ENCODE measurements around the gene NTPCR. TPM values are rescaled to one million over a fixed set of nuclear protein-coding genes. Genes with fewer than 3 reads are reported as not detected.

Gene NTPCR
- total RNA-seq, 1 experiment from 2014 or later: 50.0 TPM

GRCh38 chr1:232952514-232953499, 2.4 kb downstream of the NTPCR start:
- Histone ChIP-seq H3K27ac (ENCODE audit: low read depth, low read length, poor library complexity, severe bottlenecking) (no peak overlapping the region), H3K9me3 (ENCODE audit: low read depth, low read length, poor library complexity, severe bottlenecking) (no peaks in the 10 kb centered on the region), H3K36me3 (ENCODE audit: insufficient read depth, low read length, poor library complexity, severe bottlenecking) (peaks cover 11% of the 10 kb centered on the region), H3K4me1 (ENCODE audit: insufficient read depth, low read length, poor library complexity, severe bottlenecking) (peaks cover 20% of the 10 kb centered on the region), H3K4me3 (ENCODE audit: low read depth, low read length, poor library complexity, severe bottlenecking) (no peak overlapping the region), H3K27me3 (replicated peaks; ENCODE audit: insufficient read depth, low read depth, low read length, poor library complexity) (no peaks in the 10 kb centered on the region)
- peak; percentile 82 for DNase-seq (ENCODE audit: low spot score)
- intact Hi-C loops (cut with micrococcal nuclease; ENCODE audit: unreplicated experiment): loop anchor here (5.0 kb wide), 1 partner anchor 321 kb away; the partner anchor contains the start of gene SIPA1L2
- CTCF ChIA-PET: no interaction called here
- POLR2A ChIA-PET (ENCODE audit: low non-redundant PET): no interaction called here
- TF ChIP-seq EZH2 (IDR thresholded peaks at IDR 0.05; ENCODE audit: borderline replicate concordance, low read depth, low read length, poor library complexity, severe bottlenecking) (no peak), CTCF (conservative IDR thresholded peaks at IDR 0.05; ENCODE audit: low read depth, low read length) (peak; percentile 67)
- no TSS peak for BruUV-seq (replicated peaks)

- TF ChIP-seq CTCF (conservative IDR thresholded peaks at IDR 0.05; ENCODE audit: low read depth, low read length): no peak
- TF ChIP-seq EZH2 (IDR thresholded peaks at IDR 0.05; ENCODE audit: borderline replicate concordance, low read depth, low read length, poor library complexity, severe bottlenecking): no peak
- intact Hi-C loops (cut with micrococcal nuclease; ENCODE audit: unreplicated experiment): loop anchor here (5.0 kb wide), 1 partner anchor 322 kb away; the partner anchor contains the start of gene SIPA1L2
Measured at GRCh38 chr1:232954594-232955365, 4.4 kb downstream of the NTPCR start.

GRCh38 chr1:232956081-232956480, 5.7 kb downstream of the NTPCR start:
- intact Hi-C loops (cut with micrococcal nuclease; ENCODE audit: unreplicated experiment): no loop called here
- no TSS peak for BruUV-seq (replicated peaks)
- Histone ChIP-seq H3K36me3 (ENCODE audit: insufficient read depth, low read length, poor library complexity, severe bottlenecking) (peaks cover 26% of the 10 kb centered on the region), H3K27me3 (replicated peaks; ENCODE audit: insufficient read depth, low read depth, low read length, poor library complexity) (no peaks in the 10 kb centered on the region), H3K9me3 (ENCODE audit: low read depth, low read length, poor library complexity, severe bottlenecking) (peaks cover 3% of the 10 kb centered on the region), H3K4me3 (ENCODE audit: low read depth, low read length, poor library complexity, severe bottlenecking) (no peak overlapping the region), H3K4me1 (ENCODE audit: insufficient read depth, low read length, poor library complexity, severe bottlenecking) (peaks cover 20% of the 10 kb centered on the region), H3K27ac (ENCODE audit: low read depth, low read length, poor library complexity, severe bottlenecking) (no peak overlapping the region)
- TF ChIP-seq CTCF (conservative IDR thresholded peaks at IDR 0.05; ENCODE audit: low read depth, low read length) (no peak), EZH2 (IDR thresholded peaks at IDR 0.05; ENCODE audit: borderline replicate concordance, low read depth, low read length, poor library complexity, severe bottlenecking) (no peak)
- CTCF ChIA-PET: no interaction called here
- DNase-seq (ENCODE audit: low spot score): no peak
- POLR2A ChIA-PET (ENCODE audit: low non-redundant PET): no interaction called here

More at GRCh38 chr1:232954594-232955365, 4.4 kb downstream of the NTPCR start:
- no TSS peak for BruUV-seq (replicated peaks)
- no peaks in the 10 kb centered on the region for H3K27me3 ChIP-seq (replicated peaks; ENCODE audit: insufficient read depth, low read depth, low read length, poor library complexity)
- no peak for DNase-seq (ENCODE audit: low spot score)
- H3K4me3 ChIP-seq (ENCODE audit: low read depth, low read length, poor library complexity, severe bottlenecking): no peak overlapping the region
- POLR2A ChIA-PET (ENCODE audit: low non-redundant PET): no interaction called here
- peaks cover 20% of the 10 kb centered on the region for H3K4me1 ChIP-seq (ENCODE audit: insufficient read depth, low read length, poor library complexity, severe bottlenecking)
- H3K9me3 ChIP-seq (ENCODE audit: low read depth, low read length, poor library complexity, severe bottlenecking): peaks cover 3% of the 10 kb centered on the region
- peaks cover 26% of the 10 kb centered on the region for H3K36me3 ChIP-seq (ENCODE audit: insufficient read depth, low read length, poor library complexity, severe bottlenecking)
- H3K27ac ChIP-seq (ENCODE audit: low read depth, low read length, poor library complexity, severe bottlenecking): no peak overlapping the region
- CTCF ChIA-PET: no interaction called here

Measured in A673 (cell line).